ENCODE data around the gene EIF2B2. TPM values are rescaled to one million over a fixed set of nuclear protein-coding genes. Genes with fewer than 3 reads are reported as not detected.
A peak's percentile ranks its signal among the peaks of the same experiment; 100 is the strongest.

The EIF2B2 gene
- total RNA-seq, 1 experiment from 2014 or later: 48.3 TPM

- H3K23me2 ChIP-seq (ENCODE audit: insufficient read length, low read depth, low read length, poor library complexity, severe bottlenecking): no peaks in the 10 kb centered on the region
- no peak overlapping the region for H3K4me2 ChIP-seq (ENCODE audit: insufficient read depth, insufficient read length, low read length)
- H3K9ac ChIP-seq (ENCODE audit: extremely low read depth, insufficient read length, low read length): no peak overlapping the region
- no peak overlapping the region for H2AK5ac ChIP-seq (ENCODE audit: insufficient read length, low read length)
- H2BK15ac ChIP-seq (ENCODE audit: low read depth, low read length): no peak overlapping the region
- no peaks in the 10 kb centered on the region for H4K20me1 ChIP-seq (ENCODE audit: control insufficient read depth, insufficient read depth, insufficient read length)
- Mint-ChIP-seq H3K9me3 (no peaks in the 10 kb centered on the region), H3K36me3 (ENCODE audit: insufficient read depth in 1 of 3, low read depth in 3 of 3) (no peaks in the 10 kb centered on the region; a peak in 1 of 7 replicates), H3K27me3 (ENCODE audit: low read depth) (no peaks in the 10 kb centered on the region; the same call in 1 of the 2 replicates), H3K27ac (no peak overlapping the region), H3K4me3 (no peak overlapping the region), H3K4me1 (peaks cover 26 to 43% of the 10 kb centered on the region in 2 experiments)
- H3K4ac ChIP-seq (ENCODE audit: low read depth, low read length): no peak overlapping the region
- H3K56ac ChIP-seq (ENCODE audit: insufficient read length, low read depth, low read length): no peak overlapping the region
- no peak overlapping the region for H4K8ac ChIP-seq (replicated peaks; ENCODE audit: insufficient read length, low read depth, low read length)
- no peak overlapping the region for H2BK12ac ChIP-seq (ENCODE audit: insufficient read length, low read depth, low read length)
- H3K27me3 ChIP-seq (ENCODE audit: insufficient read depth, low read length): no peaks in the 10 kb centered on the region
- no peak overlapping the region for H3K14ac ChIP-seq (ENCODE audit: insufficient read depth, low read length)
- no peak overlapping the region for H3K23ac ChIP-seq (ENCODE audit: insufficient read length, low read depth, low read length)
- no peaks in the 10 kb centered on the region for H3K9me3 ChIP-seq (ENCODE audit: control insufficient read depth, low read depth, low read length)
- no peak overlapping the region for H3T11ph ChIP-seq (ENCODE audit: low read length)
- H2BK5ac ChIP-seq (ENCODE audit: insufficient read length, low read length): no peak overlapping the region
- no peak overlapping the region for H4K91ac ChIP-seq (ENCODE audit: insufficient read length, low read depth, low read length)
- DNase-seq: peak; percentile 68
- no peak overlapping the region for H3K18ac ChIP-seq (ENCODE audit: insufficient read length, low read depth, low read length)
- H3K79me2 ChIP-seq (ENCODE audit: insufficient read depth, low read length): no peaks in the 10 kb centered on the region
- H4K5ac ChIP-seq (ENCODE audit: insufficient read length, low read depth, low read length): no peak overlapping the region
- H2AFZ ChIP-seq (ENCODE audit: low read length): no peak overlapping the region
- no peak overlapping the region for H3K27ac ChIP-seq (ENCODE audit: insufficient read length, low read depth, low read length)
- no CpG with 5 or more reads among the region's 23 CpGs for WGBS (ENCODE audit: extremely low coverage, insufficient read length, low lambda C conversion rate)
- no peak overlapping the region for H2BK120ac ChIP-seq (ENCODE audit: low read depth, low read length, poor library complexity, severe bottlenecking)
- no peak overlapping the region for H2BK20ac ChIP-seq (ENCODE audit: low read depth, low read length, poor library complexity, severe bottlenecking)
- TF ChIP-seq CTCF (conservative IDR thresholded peaks at IDR 0.05): peak; percentile 23; the same call in 1 of the 3 replicates
- no peaks in the 10 kb centered on the region; the same call in 1 of the 2 replicates for H3K4me1 ChIP-seq (ENCODE audit: insufficient read depth, low read length)
- no peaks in the 10 kb centered on the region for H3K79me1 ChIP-seq (ENCODE audit: insufficient read depth, low read depth, low read length, poor library complexity, severe bottlenecking)
Measured at GRCh38 chr14:74979442-74980397, 23.0 kb upstream of the EIF2B2 start.

All from H9 (cell line).